ENCODE measurements around the gene SLC35E1.
"Not testable (repeated sequence)": the region's sequence is repeated elsewhere in the genome, so short reads cannot be mapped to it uniquely, and the experiment has no call there.

The SLC35E1 gene

DNA sequence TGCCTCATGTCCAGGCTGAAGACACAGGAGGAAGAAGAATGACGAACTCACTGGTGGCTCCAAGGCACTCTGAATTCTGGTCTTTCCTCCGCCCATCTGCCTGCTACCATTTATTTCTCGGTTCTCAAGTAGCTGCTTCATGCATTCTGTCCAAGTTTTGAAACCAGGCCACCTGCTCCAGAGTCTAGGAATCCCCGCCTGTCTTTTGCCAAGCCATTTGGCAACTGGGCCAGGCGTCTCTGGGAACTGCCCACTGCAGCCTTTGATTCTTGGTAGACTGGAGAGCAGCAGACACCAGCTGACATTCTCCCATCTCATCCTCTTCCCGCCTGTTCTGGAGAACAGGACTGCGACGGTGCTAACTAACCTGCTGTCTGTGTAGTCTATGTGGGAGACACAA is 10.8 kb downstream of the SLC35E1 start:
- Histone ChIP-seq H3K27ac (ENCODE audit: poor library complexity, severe bottlenecking) (no peak overlapping the region), H3K4me1 (ENCODE audit: insufficient read depth, poor library complexity, severe bottlenecking) (no peaks in the 10 kb centered on the region), H3K27me3 (ENCODE audit: insufficient read depth, poor library complexity, severe bottlenecking) (no peaks in the 10 kb centered on the region), H3K4me3 (ENCODE audit: severe bottlenecking) (no peak overlapping the region), H3K9me3 (ENCODE audit: severe bottlenecking) (no peaks in the 10 kb centered on the region), H3K36me3 (ENCODE audit: low read depth) (peaks cover 75% of the 10 kb centered on the region)
- ATAC-seq (ENCODE audit: low read depth) (no peak), DNase-seq (ENCODE audit: low spot score) (no peak)
- TF ChIP-seq, protein P1, sequence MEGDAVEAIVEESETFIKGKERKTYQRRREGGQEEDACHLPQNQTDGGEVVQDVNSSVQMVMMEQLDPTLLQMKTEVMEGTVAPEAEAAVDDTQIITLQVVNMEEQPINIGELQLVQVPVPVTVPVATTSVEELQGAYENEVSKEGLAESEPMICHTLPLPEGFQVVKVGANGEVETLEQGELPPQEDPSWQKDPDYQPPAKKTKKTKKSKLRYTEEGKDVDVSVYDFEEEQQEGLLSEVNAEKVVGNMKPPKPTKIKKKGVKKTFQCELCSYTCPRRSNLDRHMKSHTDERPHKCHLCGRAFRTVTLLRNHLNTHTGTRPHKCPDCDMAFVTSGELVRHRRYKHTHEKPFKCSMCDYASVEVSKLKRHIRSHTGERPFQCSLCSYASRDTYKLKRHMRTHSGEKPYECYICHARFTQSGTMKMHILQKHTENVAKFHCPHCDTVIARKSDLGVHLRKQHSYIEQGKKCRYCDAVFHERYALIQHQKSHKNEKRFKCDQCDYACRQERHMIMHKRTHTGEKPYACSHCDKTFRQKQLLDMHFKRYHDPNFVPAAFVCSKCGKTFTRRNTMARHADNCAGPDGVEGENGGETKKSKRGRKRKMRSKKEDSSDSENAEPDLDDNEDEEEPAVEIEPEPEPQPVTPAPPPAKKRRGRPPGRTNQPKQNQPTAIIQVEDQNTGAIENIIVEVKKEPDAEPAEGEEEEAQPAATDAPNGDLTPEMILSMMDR (IDR thresholded peaks at IDR 0.05; ENCODE audit: poor library complexity, severe bottlenecking) = no peak

DNA sequence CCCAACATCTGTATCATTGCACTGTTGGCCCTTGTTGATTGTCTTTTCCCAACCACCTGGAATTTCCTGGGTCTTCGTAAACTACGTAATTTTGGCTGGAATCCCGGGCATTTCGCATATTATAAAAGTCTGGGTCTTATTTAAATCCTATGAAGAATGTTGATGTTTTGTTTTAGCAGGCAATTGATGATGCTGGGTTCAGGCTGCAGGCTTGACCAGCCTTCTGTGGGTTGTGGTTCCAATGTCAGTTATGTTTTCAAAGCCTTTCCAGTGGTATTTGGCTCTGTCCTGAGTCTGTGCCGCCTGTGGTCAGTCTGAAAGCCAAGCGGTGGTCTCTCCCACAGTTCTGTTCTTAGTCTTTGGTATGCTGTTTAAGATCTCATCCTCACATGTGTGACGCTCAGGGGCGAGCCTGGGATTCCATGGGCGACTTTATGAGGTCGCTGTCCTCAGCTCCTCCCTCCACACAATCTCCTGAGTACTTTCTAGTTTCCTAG is 12.4 kb downstream of the SLC35E1 start:
- Histone ChIP-seq H3K4me3 (ENCODE audit: severe bottlenecking) (no peak overlapping the region), H3K27me3 (ENCODE audit: insufficient read depth, poor library complexity, severe bottlenecking) (no peaks in the 10 kb centered on the region), H3K9me3 (ENCODE audit: severe bottlenecking) (no peaks in the 10 kb centered on the region), H3K36me3 (ENCODE audit: low read depth) (peaks cover 73% of the 10 kb centered on the region), H3K27ac (ENCODE audit: poor library complexity, severe bottlenecking) (no peak overlapping the region), H3K4me1 (ENCODE audit: insufficient read depth, poor library complexity, severe bottlenecking) (no peaks in the 10 kb centered on the region)
- DNase-seq (ENCODE audit: low spot score) = no peak
- TF ChIP-seq, protein P1 (IDR thresholded peaks at IDR 0.05; ENCODE audit: poor library complexity, severe bottlenecking) = no peak
- ATAC-seq (ENCODE audit: low read depth) = no peak

DNA sequence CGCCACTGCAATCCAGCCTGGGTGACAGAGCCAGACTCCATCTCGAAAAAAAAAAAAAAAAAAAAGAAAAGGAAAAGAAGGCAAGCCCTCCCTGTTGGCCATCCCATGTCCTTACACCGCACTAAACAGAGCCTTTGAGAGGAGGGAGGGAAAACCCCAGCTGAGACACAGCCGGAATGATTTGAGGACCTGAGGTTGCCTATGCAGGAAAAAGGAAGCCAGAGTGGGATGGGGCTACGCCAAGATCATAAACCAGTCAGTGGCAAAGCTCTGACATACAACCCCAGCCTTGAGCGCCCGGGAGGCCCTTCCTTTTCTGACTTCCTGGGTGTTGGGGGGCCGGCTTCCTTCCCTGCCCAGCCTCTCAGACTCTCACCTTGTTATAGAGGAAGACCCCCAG is 17.4 kb downstream of the SLC35E1 start:
- H3K4me1 ChIP-seq (ENCODE audit: insufficient read depth, poor library complexity, severe bottlenecking) = no peaks in the 10 kb centered on the region
- H3K4me3 ChIP-seq (ENCODE audit: severe bottlenecking) = no peak overlapping the region
- H3K9me3 ChIP-seq (ENCODE audit: severe bottlenecking) = no peaks in the 10 kb centered on the region
- DNase-seq (ENCODE audit: low spot score) (no peak), ATAC-seq (ENCODE audit: low read depth) (no peak)
- TF ChIP-seq, protein P1 (IDR thresholded peaks at IDR 0.05; ENCODE audit: poor library complexity, severe bottlenecking) = no peak
- H3K27ac ChIP-seq (ENCODE audit: poor library complexity, severe bottlenecking) = no peak overlapping the region
- H3K36me3 ChIP-seq (ENCODE audit: low read depth) = peaks cover 48% of the 10 kb centered on the region
- H3K27me3 ChIP-seq (ENCODE audit: insufficient read depth, poor library complexity, severe bottlenecking) = no peaks in the 10 kb centered on the region

- H3K36me3 ChIP-seq (ENCODE audit: low read depth) = peaks cover 36% of the 10 kb centered on the region
- not testable (repeated sequence) for H3K27me3 ChIP-seq (ENCODE audit: insufficient read depth, poor library complexity, severe bottlenecking); ATAC-seq (ENCODE audit: low read depth); H3K4me3 ChIP-seq (ENCODE audit: severe bottlenecking); H3K27ac ChIP-seq (ENCODE audit: poor library complexity, severe bottlenecking); DNase-seq (ENCODE audit: low spot score); H3K9me3 ChIP-seq (ENCODE audit: severe bottlenecking); H3K4me1 ChIP-seq (ENCODE audit: insufficient read depth, poor library complexity, severe bottlenecking)
Observed at GRCh38 chr19:16551902-16552301, 20.3 kb downstream of the SLC35E1 start.

DNA sequence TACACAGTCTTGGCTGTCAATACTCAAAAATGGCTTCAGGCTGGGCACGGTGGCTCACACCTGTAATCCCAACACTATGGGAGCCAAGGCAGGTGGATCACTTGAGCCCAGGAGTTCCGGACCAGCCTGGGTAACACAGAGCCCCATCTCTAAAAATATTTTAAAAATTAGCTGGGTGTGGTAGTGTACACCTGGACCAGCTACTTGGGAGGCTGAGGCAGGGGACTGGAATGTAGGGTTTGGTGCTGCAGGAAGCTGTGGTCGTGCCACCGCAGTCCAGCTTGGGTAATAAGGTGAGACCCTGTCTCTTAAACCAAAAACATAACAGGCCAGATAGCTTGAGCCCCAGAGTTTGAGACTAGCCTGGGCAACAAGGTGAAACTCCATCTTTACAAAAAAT is 23.3 kb downstream of the SLC35E1 start:
- TF ChIP-seq, protein P1 (IDR thresholded peaks at IDR 0.05; ENCODE audit: poor library complexity, severe bottlenecking) = no peak
- Histone ChIP-seq H3K27me3 (ENCODE audit: insufficient read depth, poor library complexity, severe bottlenecking) (no peaks in the 10 kb centered on the region), H3K9me3 (ENCODE audit: severe bottlenecking) (no peaks in the 10 kb centered on the region), H3K4me1 (ENCODE audit: insufficient read depth, poor library complexity, severe bottlenecking) (peaks cover 4% of the 10 kb centered on the region), H3K4me3 (ENCODE audit: severe bottlenecking) (no peak overlapping the region), H3K36me3 (ENCODE audit: low read depth) (peaks cover 20% of the 10 kb centered on the region), H3K27ac (ENCODE audit: poor library complexity, severe bottlenecking) (peak overlapping the region; percentile 39)
- no peak for DNase-seq (ENCODE audit: low spot score)
- ATAC-seq (ENCODE audit: low read depth) = peak; percentile 85
